Endothelial cell of umbilical vein (primary cell): ENCODE measurements around the gene LAMC2. TPM values are rescaled to one million over a fixed set of nuclear protein-coding genes. Genes with fewer than 3 reads are reported as not detected.

Source experiments
- BruUV-seq: library from RNA; stranded (reverse); fragments of 400-500 nt; replicated peaks from 2 replicates; lab custom pipeline; 2021; lab: Mats Ljungman, UMichigan
- CTCF ChIA-PET: fragments of 300-600, 350-600 bp; sonication (Branson Sonifier 250); formaldehyde crosslinking; loops from one replicate; lab custom pipeline; 2021; ENCODE audit warnings: antibody characterized with exemption, inconsistent platforms; lab: Charles Lee
- POLR2A ChIA-PET: fragments of 300-600, 350-600 bp; sonication (Branson Sonifier 250); formaldehyde crosslinking; loops from one replicate; lab custom pipeline; 2021; ENCODE audit warnings: antibody characterized with exemption, inconsistent platforms; lab: Charles Lee
- DNase-seq: peaks from one replicate; pipeline ENCODE4 v3.0.0-alpha.2; 2011; ENCODE audit warnings: low read depth, low spot score
- FAIRE-seq: peaks from 2 replicates; lab custom pipeline; 2011; peaks lifted over from hg19 to GRCh38; lab: Jason Lieb, UNC
- H2AFZ ChIP-seq: 2 replicates; pipeline ENCODE4 v1.6.0; 2012; ENCODE audit warnings: low read depth, low read length, control low read depth, inconsistent platforms
- H3K27ac ChIP-seq: 2 replicates; pipeline ENCODE4 v1.5.1; 2011; ENCODE audit warnings: low read depth, mild to moderate bottlenecking, control low read depth, low read length, moderate library complexity; ENCODE audit not compliant: insufficient read depth
- H3K27me3 ChIP-seq, 2 experiments: 2 replicates each; pipeline versions ENCODE4 v1.6.0 to v1.6.1; 2011; ENCODE audit warnings: low read length in 2 of 2, mixed read lengths in 1 of 2; ENCODE audit not compliant: control insufficient read depth in 2 of 2, insufficient read depth in 2 of 2
- H3K36me3 ChIP-seq, 2 experiments: 2 replicates in 1 of 2; 3 replicates in 1 of 2; pipeline ENCODE4 v1.5.1; 2011; ENCODE audit warnings: low read length in 2 of 2, mild to moderate bottlenecking in 1 of 2, moderate library complexity in 1 of 2; ENCODE audit not compliant: control insufficient read depth in 2 of 2, insufficient read depth in 2 of 2; ENCODE audit errors: extremely low read depth in 1 of 2
- H3K4me1 ChIP-seq: 3 replicates; pipeline ENCODE4 v1.5.1; 2011; ENCODE audit warnings: mild to moderate bottlenecking, low read length; ENCODE audit not compliant: control insufficient read depth, insufficient read depth; ENCODE audit errors: extremely low read depth
- H3K4me2 ChIP-seq: 2 replicates; pipeline ENCODE4 v1.6.1; 2011; ENCODE audit warnings: low read length, control low read depth, mixed read lengths; ENCODE audit not compliant: insufficient read depth
- H3K4me3 ChIP-seq, 3 experiments: fragments of 200-600 bp in 1 of 3; sonication (generic), shearing (Covaris generic) in 1 of 3; replicated peaks in 1 of 3; 2 replicates each; pipeline ENCODE4 v1.5.1; 2011 to 2016; ENCODE audit warnings: control low read depth in 3 of 3, low read length in 3 of 3, mild to moderate bottlenecking in 2 of 3, inconsistent platforms in 1 of 3, low read depth in 1 of 3, moderate library complexity in 1 of 3; ENCODE audit not compliant: insufficient read depth in 1 of 3
- H3K79me2 ChIP-seq: 2 replicates; pipeline ENCODE4 v1.6.0; 2012; ENCODE audit warnings: low read length, inconsistent platforms; ENCODE audit not compliant: control insufficient read depth, insufficient read depth
- H3K9ac ChIP-seq: replicated peaks from 2 replicates; pipeline ENCODE3; 2011; ENCODE audit warnings: low read length, control low read depth; ENCODE audit not compliant: insufficient read depth; ENCODE audit errors: extremely low read depth
- H3K9me1 ChIP-seq: replicated peaks from 3 replicates; pipeline ENCODE4 v1.6.0; 2011; ENCODE audit warnings: mild to moderate bottlenecking, low read length; ENCODE audit not compliant: control insufficient read depth, insufficient read depth; ENCODE audit errors: extremely low read depth
- H3K9me3 ChIP-seq: replicated peaks from 2 replicates; pipeline ENCODE4 v1.5.1; 2012; ENCODE audit warnings: low read length, inconsistent platforms; ENCODE audit not compliant: control insufficient read depth, insufficient read depth
- H4K20me1 ChIP-seq: replicated peaks from 2 replicates; pipeline ENCODE3; 2011; ENCODE audit warnings: mild to moderate bottlenecking, low read length; ENCODE audit not compliant: control insufficient read depth, insufficient read depth; ENCODE audit errors: extremely low read depth
- FOS ChIP-seq: IDR thresholded peaks from 2 replicates; pipeline ENCODE4 v1.6.1; 2011; ENCODE audit warnings: mild to moderate bottlenecking, low read length, moderate library complexity, borderline replicate concordance; ENCODE audit not compliant: insufficient read depth
- GATA2 ChIP-seq: IDR thresholded peaks from 2 replicates; pipeline ENCODE4 v1.7.0; 2011; ENCODE audit warnings: low read depth, mild to moderate bottlenecking, moderate library complexity, mixed read lengths, low read length; ENCODE audit not compliant: insufficient read length, insufficient read depth
- JUN ChIP-seq: IDR thresholded peaks from 2 replicates; pipeline ENCODE4 v1.6.1; 2011; ENCODE audit warnings: borderline replicate concordance, low read depth; ENCODE audit not compliant: insufficient read length, insufficient read depth
- MAX ChIP-seq: IDR thresholded peaks from 2 replicates; pipeline ENCODE4 v1.6.1; 2011; ENCODE audit not compliant: insufficient read depth, insufficient read length
- MYC ChIP-seq: IDR thresholded peaks from one replicate; pipeline ENCODE4 v1.6.1; 2011; ENCODE audit warnings: mild to moderate bottlenecking, low read depth, low read length
- POLR2AphosphoS5 ChIP-seq: IDR thresholded peaks from 2 replicates; pipeline ENCODE4 v1.6.1; 2012; ENCODE audit warnings: low read depth, mild to moderate bottlenecking, control low read depth, low read length, moderate library complexity; ENCODE audit not compliant: insufficient read depth
- dilution Hi-C: fragments of 300-500 bp; cut with MboI; formaldehyde crosslinking; loops from one replicate; pipeline ENCODE4 v1.15.0; 2019; ENCODE audit warnings: low sequenced_read_pairs; ENCODE audit not compliant: extremely low pct_ligation_motif_present
- intact Hi-C: fragments of 100-400 bp; cut with micrococcal nuclease; formaldehyde crosslinking; loops from one replicate; pipeline ENCODE4 v1.10.0; 2022
- polyA plus RNA-seq, 4 experiments: library from polyadenylated mRNA; depleted of rRNA in 3 of 4; stranded (reverse) in 3 of 4; unstranded in 1 of 4; fragments of >200 nt; gene quantifications; 2 replicates each; pipeline versions ENCODE4 v1.2.1 to v1.2.3, GENCODE V29; 2011 to 2012; ENCODE audit warnings: missing spikeins in 1 of 4
- total RNA-seq: library from RNA; stranded (reverse); gene quantifications from 2 replicates; pipeline ENCODE4 v1.2.3, GENCODE V29; 2021
- TF ChIP-seq, protein P1 (sequence below), 2 donors: IDR thresholded peaks; 1 replicate in 1 of 2; 2 replicates in 1 of 2; pipeline ENCODE4 v1.5.1; 2011; ENCODE audit warnings: low read length in 2 of 2, mild to moderate bottlenecking in 2 of 2, moderate library complexity in 2 of 2, control low read depth in 1 of 2, inconsistent platforms in 1 of 2, low read depth in 1 of 2; ENCODE audit not compliant: insufficient read depth in 1 of 2; ENCODE audit errors: extremely low read depth in 1 of 2

LAMC2 gene
- total and polyA plus RNA-seq, 2 donors (not counting 3 experiments of a cell fraction or from before 2014, with no cell fraction given) = 0.23 to 0.82 TPM

- no peak for FAIRE-seq
- dilution Hi-C loops (no loop called here), intact Hi-C loops (no loop called here)
- DNase-seq = no peak
- no peak for TF ChIP-seq GATA2
- Histone ChIP-seq H3K27ac (no peak overlapping the region), H3K9ac (no peak overlapping the region), H3K36me3 (no peaks in the 10 kb centered on the region), H2AFZ (no peak overlapping the region), H3K4me3 (no peak overlapping the region), H4K20me1 (no peaks in the 10 kb centered on the region), H3K27me3 (no peaks in the 10 kb centered on the region), H3K9me3 (no peaks in the 10 kb centered on the region), H3K4me2 (no peak overlapping the region), H3K9me1 (no peaks in the 10 kb centered on the region), H3K4me1 (peaks cover 31% of the 10 kb centered on the region), H3K79me2 (no peaks in the 10 kb centered on the region)
- BruUV-seq = no TSS peak
- CTCF ChIA-PET = no interaction called here
- POLR2A ChIA-PET = no interaction called here
Measured at GRCh38 chr1:183233113-183233512, 47.0 kb downstream of the LAMC2 start.

DNA sequence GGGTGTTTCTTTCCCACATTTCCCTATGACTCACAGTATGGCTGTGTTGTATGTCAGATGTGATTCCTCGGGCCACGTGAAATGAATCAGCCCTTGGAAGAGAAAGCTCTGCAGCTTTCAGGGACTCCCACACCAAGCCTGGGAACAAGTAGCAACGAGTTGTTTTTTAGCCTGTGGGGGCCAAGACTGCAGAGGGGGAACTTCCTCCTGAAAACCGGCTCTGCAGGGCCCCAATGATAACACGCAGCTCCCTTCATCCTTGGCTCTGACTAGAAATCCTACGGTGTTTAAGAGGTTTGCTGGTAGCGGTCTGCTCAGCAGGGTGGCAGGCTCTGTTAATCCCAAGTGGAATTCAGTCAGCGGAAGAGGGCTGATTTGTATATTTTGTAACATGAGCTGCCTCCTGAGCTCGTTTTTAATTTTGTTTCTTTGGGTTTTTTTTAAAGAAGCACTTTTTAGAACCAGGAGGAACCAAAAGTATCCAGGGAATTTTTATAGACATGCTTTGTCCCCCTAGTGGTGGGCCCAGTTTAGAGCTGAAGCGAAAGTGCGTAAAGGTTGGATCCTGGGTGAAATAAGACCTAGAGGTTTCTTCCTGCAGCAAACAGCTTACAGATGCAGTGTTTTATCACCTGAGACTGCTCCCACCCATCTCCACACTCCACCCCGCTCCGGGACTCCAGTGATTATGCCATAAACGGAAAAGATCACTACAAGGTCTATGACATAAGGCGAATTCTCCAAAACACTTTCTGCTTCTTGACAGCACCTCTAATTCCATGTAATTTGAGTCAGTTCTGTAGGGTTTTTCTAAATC, 48.8 kb downstream of the LAMC2 start:
- Histone ChIP-seq H4K20me1 (no peaks in the 10 kb centered on the region), H3K4me3 (peak overlapping the region; percentile 13 to 77 (median 18)), H3K27me3 (no peaks in the 10 kb centered on the region), H3K9me3 (no peaks in the 10 kb centered on the region), H3K4me2 (peak overlapping the region; percentile 88), H3K9ac (peak overlapping the region; percentile 70), H3K9me1 (no peaks in the 10 kb centered on the region), H3K36me3 (no peaks in the 10 kb centered on the region), H3K27ac (peak overlapping the region; percentile 81), H2AFZ (peak overlapping the region; percentile 95), H3K4me1 (peaks cover 30% of the 10 kb centered on the region), H3K79me2 (no peaks in the 10 kb centered on the region)
- peak; percentile 92 for FAIRE-seq
- intact Hi-C loops (loop anchor here (1.0 to 2.0 kb wide), 6 partner anchors 36 to 273 kb away; no protein-coding TSS in a partner anchor), dilution Hi-C loops (no loop called here)
- TF ChIP-seq POLR2AphosphoS5 (no peak), JUN (peak; percentile 80), MAX (peak; percentile 51), FOS (peak; percentile 98), MYC (no peak)
- TF ChIP-seq, protein P1, sequence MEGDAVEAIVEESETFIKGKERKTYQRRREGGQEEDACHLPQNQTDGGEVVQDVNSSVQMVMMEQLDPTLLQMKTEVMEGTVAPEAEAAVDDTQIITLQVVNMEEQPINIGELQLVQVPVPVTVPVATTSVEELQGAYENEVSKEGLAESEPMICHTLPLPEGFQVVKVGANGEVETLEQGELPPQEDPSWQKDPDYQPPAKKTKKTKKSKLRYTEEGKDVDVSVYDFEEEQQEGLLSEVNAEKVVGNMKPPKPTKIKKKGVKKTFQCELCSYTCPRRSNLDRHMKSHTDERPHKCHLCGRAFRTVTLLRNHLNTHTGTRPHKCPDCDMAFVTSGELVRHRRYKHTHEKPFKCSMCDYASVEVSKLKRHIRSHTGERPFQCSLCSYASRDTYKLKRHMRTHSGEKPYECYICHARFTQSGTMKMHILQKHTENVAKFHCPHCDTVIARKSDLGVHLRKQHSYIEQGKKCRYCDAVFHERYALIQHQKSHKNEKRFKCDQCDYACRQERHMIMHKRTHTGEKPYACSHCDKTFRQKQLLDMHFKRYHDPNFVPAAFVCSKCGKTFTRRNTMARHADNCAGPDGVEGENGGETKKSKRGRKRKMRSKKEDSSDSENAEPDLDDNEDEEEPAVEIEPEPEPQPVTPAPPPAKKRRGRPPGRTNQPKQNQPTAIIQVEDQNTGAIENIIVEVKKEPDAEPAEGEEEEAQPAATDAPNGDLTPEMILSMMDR (IDR thresholded peaks at IDR 0.05; ENCODE audit: extremely low read depth in 1 of 2, insufficient read depth in 1 of 2, low read depth in 1 of 2, low read length in 2 of 2) = peak; percentile 69 to 71
- ChIA-PET CTCF (interaction anchor here (0.6 to 2.0 kb wide), 59 partner anchors 9 to 647 kb away, joined by 3 to 37 read pairs (median 4); partner anchors contain the start of gene LAMC2), POLR2A (interaction anchor here (1.1 kb wide), 1 partner anchor 272 kb away, joined by 4 read pairs; no protein-coding TSS in a partner anchor)
- peak; percentile 98 for DNase-seq
- BruUV-seq = TSS peak; percentile 36
